DOHH2 (cell line): ENCODE data around the gene RFLNA.

ENCODE experiments used
- CTCF ChIP-seq: fragments of 200-600 bp; sonication (generic); IDR thresholded peaks from one replicate; pipeline ENCODE4 v1.5.1; 2014; ENCODE audit warnings: antibody characterized with exemption, mild to moderate bottlenecking, low read depth, low read length; ENCODE audit not compliant: poor library complexity, severe bottlenecking
- EZH2phosphoT487 ChIP-seq: fragments of 200-600 bp; sonication (generic); IDR thresholded peaks from 2 replicates; pipeline ENCODE4 v1.6.1; 2017; ENCODE audit warnings: borderline replicate concordance, mild to moderate bottlenecking, antibody characterized with exemption, low read length, moderate library complexity, mixed read lengths

GRCh38 chr12:124310178-124310577 is 15.3 kb downstream of the RFLNA start:
- TF ChIP-seq CTCF (no peak), EZH2phosphoT487 (no peak)
